Measurements from ENCODE around the gene RAPGEF2.
"Not testable (repeated sequence)": the region's sequence is repeated elsewhere in the genome, so short reads cannot be mapped to it uniquely, and the experiment has no call there.

RAPGEF2 gene

DNA sequence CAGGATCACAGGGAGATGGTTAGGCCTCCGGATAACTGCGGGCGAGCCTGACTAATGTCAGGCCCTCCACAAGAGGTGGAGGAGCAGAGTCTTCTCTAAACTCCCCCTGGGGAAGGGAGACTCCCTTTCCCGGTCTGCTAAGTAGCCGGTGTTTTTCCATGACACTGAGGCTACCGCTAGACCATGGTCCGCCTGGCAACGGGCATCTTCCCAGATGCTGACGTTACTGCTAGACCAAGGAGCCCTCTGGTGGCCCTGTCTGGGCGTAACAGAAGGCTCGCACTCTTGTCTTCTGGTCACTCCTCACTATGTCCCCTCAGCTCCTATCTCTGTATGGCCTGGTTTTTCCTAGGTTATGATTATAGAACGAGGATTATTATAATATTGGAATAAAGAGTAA, 213.0 kb downstream of the RAPGEF2 start:
- DNase-seq (ENCODE audit: low spot score): not testable (repeated sequence)

DNA sequence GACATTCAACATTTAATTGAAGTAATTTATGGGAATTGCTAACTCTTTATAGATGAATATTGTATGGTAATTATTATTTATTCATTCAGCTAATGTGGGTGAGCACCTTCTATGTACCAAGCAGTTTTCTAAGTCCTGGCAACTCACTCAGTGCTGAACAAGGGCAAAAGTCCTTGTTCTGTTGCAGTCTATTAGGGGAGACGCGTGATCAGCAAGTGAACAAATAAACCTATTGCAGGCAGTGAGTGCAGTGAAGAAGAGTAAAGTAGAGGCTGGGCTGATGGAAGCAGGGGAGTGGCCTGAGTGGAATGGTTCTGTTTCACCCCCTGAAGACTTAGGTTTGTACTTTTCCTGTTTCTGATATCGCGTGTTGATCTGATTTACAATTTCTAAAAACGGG, 214.3 kb downstream of the RAPGEF2 start:
- no peak for DNase-seq (ENCODE audit: low spot score)

DNA sequence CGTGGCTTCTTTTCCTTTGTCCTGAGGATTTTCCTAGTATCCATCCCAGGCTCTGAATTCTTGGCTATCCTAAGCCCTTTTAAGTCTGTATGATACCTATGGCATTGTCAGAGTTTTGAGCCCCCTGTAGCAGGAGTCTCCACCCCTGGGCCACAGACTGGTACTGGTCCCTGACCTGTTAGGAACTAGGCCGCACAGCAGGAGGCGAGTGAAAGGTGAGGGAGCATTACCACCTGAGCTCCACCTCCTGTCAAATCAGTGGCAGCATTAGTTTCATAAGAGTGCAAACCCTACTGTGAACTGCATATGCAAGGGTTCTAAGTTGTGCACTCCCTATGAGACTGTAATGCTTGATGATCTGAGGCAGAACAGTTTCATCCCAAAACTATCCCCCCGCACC, 216.1 kb downstream of the RAPGEF2 start:
- no peak for DNase-seq (ENCODE audit: low spot score)

DNA sequence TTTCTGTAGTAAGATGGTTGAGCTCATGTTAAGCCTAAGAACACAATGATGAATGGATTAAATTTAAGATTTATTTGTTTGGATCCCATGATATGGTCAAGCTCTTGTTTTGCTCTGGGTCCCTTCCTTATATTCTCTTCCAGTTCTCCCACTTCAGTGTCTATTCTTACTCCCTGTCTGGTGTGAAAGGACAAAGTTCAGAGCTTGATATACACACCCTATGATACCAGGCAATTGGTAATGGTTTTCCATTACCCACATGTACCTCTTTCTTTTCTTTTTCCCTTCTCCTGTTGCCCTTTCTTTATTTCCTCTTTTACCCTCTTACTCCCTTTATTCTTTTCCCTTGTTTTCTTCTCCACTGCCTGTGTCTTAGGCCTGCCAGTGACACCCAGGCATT, 223.6 kb downstream of the RAPGEF2 start:
- no peak for DNase-seq (ENCODE audit: low spot score)

DNA sequence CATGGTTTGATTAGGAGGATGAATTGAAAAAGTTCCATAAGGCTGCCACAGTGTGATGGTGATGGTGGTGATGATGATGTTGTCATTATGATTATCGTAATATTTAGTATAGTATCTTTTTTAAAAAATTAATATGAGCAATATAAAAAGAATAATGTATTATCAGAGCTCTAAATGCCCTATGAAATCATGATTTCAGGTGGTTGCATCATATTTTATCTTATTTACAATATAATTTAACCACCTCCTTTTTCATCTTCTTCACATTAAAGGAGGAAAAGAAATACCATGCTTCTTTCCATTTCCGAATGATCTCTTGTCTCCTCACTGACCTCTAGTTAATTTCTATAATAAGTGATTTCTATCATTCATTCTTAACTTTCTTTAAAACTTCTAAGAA, 225.9 kb downstream of the RAPGEF2 start:
- DNase-seq (ENCODE audit: low spot score): no peak

DNA sequence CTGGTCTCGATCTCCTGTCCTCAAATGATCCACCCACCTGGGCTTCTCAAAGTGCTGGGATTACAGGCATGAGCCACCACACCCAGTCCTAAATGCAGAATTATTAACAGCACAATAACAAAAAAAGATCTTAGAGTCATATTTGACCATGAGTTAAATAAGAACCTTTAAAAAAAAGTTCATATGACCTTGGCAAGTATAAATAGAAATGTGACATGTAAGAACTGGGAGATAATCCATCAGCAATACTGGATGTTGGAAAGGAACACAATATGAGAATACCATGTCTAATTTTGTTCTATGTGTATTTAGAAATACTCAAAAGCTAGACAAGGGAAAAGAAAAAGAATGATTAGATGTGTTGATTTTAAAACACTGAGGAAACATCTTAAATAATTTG, 231.6 kb downstream of the RAPGEF2 start:
- no peak for DNase-seq (ENCODE audit: low spot score)

DNA sequence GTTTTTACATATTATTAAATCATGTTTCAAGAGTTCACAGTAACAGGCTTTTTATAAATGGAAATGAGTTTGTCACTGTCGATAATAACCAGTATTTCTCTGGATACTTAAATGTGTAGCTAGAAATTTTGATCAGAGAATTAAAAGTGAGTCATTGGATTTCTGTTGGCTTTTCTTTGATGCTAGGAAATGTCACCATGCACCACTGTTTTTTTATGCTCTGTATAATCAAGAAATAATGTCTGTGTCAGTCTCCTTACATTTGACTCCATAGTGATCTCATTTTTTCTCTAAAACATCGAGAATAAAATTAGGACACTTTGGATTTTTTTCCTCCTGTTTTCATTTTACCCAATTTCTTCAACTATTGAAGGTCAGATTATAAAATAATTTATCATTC, 234.2 kb downstream of the RAPGEF2 start:
- no peak for DNase-seq (ENCODE audit: low spot score)

DNA sequence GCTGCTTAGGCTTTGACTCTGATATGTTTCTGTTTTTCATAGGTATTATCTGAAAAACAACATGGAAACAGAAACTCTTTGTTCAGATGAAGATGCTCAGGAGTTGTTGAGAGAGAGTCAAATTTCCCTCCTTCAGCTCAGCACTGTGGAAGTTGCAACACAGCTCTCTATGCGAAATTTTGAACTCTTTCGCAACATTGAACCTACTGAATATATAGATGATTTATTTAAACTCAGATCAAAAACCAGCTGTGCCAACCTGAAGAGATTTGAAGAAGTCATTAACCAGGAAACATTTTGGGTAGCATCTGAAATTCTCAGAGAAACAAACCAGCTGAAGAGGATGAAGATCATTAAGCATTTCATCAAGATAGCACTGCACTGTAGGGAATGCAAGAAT, 238.6 kb downstream of the RAPGEF2 start:
- no peak for DNase-seq (ENCODE audit: low spot score)

DNA sequence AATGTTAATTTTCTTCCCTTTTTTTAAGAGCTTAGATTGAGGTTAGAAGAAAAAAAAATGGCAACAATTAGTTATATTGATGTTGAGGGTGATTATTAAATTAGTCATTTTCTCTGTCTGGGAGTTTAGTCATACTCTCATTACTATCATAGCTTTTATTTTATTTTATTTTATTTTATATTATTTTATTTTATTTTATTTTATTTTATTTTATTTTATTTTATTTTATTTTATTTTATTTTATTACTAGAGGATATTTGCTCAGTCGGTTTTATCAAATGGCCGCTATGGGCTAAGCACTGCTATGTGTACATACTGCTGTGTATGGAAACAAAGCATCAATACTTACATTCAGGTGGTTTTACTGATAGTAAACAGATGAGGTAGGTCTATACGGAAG, 239.5 kb downstream of the RAPGEF2 start:
- no peak for DNase-seq (ENCODE audit: low spot score)

DNA sequence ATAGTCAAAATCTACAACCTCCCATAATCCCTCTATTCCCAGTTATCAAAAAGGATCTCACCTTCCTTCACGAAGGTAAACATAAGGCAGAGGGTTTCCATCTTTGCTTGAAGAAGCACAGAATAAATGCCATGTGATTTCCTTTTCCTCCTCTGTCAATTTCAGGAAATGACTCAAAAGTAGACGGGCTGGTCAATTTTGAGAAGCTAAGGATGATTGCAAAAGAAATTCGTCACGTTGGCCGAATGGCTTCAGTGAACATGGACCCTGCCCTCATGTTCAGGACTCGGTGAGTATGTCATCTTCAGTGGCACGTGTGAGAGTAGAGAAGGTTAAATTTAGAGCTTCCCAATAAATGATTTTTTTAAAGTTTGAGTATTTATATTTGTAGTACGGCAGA, 240.2 kb downstream of the RAPGEF2 start:
- DNase-seq (ENCODE audit: low spot score): no peak

DNA sequence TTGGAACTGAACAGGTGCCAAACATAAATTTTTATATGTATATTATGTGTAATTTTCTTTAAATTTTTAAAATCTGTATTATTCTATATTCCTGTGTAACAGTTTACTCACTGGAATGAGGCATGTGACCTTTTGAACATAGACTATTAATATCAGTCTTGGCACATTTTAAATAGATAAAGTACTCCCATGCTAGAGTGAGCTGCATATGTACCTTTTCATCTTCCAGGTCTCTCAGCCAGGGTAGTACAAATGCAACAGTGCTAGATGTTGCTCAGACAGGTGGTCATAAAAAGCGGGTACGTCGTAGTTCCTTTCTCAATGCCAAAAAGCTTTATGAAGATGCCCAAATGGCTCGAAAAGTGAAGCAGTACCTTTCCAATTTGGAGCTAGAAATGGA, 242.0 kb downstream of the RAPGEF2 start:
- DNase-seq (ENCODE audit: low spot score): no peak

DNA sequence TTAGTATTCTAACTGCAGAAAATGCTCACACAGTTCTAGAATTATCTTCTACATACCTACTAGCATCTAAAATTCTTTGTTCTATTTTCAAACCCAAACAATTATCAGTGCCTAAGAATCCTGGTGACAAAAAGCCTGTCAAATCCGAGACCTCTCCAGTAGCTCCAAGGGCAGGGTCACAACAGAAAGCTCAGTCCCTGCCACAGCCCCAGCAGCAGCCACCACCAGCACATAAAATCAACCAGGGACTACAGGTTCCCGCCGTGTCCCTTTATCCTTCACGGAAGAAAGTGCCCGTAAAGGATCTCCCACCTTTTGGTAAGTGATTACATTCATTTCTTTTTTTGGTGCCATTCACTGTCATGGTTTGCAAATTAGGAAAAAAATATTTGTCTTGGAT, 243.8 kb downstream of the RAPGEF2 start:
- no peak for DNase-seq (ENCODE audit: low spot score)

DNA sequence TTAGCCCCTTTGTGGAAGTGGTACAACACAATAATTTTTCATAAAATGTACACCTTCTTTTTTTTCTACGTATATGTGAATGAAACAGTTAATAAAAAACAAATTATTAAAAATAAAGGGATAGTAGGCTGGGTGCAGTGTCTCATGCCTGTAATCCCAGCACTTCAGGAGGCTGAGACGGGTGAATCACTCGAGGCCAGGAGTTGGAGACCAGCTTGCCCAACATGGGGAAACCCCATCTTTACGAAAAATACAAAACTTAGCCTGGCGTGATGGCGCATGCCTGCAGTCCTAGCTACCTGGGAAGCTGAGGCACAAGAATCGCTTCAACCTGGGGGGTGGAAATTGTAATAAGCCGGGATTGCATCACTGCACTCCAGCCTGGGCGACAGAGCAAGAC, 244.9 kb downstream of the RAPGEF2 start:
- no peak for DNase-seq (ENCODE audit: low spot score)

DNA sequence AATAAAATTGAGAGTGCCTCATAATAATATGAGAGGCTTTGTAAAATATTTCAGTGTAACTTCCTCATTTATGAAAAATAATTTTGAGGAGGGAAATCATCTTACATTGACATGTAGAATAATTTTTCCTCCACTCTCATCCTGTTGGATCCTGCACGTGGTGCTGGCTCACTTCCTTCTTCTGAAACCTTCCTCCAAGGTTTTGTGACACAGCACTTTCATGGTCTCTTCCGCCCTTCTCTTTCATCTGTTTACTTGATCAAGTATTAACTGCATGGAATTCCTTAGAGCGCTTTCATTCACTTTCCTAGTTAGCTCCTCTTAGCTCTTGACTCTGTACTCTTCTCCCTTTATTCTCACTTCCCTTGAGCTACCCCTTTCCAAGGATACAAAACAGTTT, 246.5 kb downstream of the RAPGEF2 start:
- DNase-seq (ENCODE audit: low spot score): no peak

DNA sequence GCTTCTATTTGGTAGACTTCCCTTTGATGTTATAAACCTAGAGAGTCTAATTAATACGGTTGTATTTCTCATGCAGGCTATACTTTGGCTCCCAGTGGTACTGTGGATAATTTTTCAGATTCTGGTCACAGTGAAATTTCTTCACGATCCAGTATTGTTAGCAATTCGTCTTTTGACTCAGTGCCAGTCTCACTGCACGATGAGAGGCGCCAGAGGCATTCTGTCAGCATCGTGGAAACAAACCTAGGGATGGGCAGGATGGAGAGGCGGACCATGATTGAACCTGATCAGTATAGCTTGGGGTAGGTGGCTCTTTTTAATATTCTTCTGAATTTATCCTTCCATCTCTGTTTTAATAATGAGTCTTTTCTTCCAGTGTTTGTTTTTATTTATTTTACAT, 249.7 kb downstream of the RAPGEF2 start:
- DNase-seq (ENCODE audit: low spot score): no peak

DNA sequence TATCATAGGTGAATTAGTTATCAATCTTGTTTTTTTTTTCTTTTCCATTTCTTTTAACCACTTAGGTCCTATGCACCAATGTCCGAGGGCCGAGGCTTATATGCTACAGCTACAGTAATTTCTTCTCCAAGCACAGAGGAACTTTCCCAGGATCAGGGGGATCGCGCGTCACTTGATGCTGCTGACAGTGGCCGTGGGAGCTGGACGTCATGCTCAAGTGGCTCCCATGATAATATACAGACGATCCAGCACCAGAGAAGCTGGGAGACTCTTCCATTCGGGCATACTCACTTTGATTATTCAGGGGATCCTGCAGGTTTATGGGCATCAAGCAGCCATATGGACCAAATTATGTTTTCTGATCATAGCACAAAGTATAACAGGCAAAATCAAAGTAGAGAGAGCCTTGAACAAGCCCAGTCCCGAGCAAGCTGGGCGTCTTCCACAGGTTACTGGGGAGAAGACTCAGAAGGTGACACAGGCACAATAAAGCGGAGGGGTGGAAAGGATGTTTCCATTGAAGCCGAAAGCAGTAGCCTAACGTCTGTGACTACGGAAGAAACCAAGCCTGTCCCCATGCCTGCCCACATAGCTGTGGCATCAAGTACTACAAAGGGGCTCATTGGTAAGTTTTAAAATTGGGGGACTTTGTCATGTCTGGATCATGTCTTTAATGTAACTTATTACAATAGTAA, 250.7 kb downstream of the RAPGEF2 start:
- no peak for DNase-seq (ENCODE audit: low spot score)

DNA sequence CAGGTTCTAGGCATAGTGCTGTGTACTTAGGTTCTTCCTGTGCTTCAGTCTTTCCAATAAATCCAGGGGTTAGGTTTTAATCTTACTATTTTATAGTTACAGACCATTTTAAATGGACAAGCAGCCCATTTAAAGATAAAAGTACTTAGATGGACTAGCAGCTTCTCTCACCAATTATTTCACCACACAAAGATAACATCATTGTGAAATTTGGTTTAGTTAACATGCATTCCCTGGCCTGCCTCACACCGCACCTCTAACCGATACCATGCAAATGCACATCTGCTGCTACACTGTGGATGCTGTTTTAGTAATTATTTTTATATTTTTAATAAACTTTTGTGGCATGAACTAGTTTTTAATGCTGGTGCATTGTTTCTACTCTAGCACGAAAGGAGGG, 252.6 kb downstream of the RAPGEF2 start:
- no peak for DNase-seq (ENCODE audit: low spot score)

DNA sequence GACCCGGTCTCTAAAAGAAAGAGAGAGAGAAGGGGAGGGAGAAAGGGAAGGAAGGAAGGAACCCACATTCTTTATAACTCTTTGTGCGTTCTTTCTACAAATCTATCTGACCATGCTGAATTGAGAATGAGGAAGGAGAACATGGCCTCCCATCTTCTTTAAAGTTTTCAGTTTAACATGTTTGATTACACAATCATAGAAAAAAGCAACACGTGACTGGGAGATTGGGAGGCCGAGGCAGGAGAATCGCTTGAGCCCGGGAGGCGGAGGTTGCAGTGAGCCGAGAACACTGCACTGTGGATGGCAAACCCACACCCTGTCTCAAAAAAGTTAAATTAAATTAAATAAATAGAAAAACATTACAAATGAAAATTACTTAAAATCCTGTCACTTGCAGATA, 254.5 kb downstream of the RAPGEF2 start:
- DNase-seq (ENCODE audit: low spot score): no peak

DNA sequence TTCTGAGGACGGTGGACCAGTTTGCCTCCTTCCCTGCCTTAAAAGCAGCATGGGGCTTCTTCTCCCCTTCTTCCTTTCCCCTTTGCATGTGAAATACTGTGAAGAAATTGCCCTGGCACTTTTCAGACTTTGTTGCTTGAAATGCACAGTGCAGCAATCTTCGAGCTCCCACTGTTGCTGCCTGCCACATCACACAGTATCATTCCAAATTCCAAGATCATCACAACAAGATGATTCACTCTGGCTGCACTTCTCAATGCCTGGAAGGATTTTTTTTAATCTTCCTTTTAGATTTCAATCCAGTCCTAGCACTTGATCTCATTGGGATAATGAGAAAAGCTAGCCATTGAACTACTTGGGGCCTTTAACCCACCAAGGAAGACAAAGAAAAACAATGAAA, 255.3 kb downstream of the RAPGEF2 start:
- DNase-seq (ENCODE audit: low spot score): peak; percentile 81

DNA sequence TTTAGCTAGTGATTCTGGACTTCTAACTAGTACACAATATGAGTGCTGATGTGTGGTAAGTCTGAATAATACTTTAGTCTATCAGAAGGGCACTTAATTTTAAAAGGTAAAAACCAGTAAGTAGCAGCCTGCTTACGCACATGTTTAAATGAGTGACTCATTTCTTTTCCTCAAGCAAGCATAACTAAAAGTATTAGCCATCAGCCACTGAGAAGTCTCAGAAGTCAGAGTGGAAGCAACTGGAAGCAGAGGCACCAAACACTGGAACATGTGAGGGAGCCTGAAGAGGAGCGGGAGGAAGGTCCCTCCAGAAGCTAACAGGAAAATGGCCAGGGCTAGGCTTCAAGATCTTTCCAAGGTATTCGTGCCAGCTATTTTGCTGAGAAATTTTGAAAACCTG, 257.7 kb downstream of the RAPGEF2 start:
- DNase-seq (ENCODE audit: low spot score): peak; percentile 71

DNA sequence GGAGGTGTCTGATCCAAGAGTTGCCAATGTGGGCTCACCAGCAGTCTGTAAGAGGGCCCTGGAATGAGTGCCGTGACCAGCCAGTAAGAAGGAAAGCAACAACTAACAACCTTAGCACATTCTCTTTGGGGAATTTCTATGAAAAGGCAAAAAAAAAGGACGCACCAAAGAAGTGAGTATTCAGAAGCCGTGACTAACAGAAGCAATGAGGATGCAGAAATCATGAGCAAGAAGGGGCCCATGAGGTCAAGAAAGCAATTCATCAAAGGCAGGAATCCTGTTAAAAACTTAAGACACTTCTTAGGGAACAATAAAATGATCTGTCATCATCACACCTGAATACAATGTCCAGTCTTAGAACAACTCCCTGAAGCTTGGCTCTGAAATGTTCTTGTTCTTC, 260.5 kb downstream of the RAPGEF2 start:
- DNase-seq (ENCODE audit: low spot score): no peak

DNA sequence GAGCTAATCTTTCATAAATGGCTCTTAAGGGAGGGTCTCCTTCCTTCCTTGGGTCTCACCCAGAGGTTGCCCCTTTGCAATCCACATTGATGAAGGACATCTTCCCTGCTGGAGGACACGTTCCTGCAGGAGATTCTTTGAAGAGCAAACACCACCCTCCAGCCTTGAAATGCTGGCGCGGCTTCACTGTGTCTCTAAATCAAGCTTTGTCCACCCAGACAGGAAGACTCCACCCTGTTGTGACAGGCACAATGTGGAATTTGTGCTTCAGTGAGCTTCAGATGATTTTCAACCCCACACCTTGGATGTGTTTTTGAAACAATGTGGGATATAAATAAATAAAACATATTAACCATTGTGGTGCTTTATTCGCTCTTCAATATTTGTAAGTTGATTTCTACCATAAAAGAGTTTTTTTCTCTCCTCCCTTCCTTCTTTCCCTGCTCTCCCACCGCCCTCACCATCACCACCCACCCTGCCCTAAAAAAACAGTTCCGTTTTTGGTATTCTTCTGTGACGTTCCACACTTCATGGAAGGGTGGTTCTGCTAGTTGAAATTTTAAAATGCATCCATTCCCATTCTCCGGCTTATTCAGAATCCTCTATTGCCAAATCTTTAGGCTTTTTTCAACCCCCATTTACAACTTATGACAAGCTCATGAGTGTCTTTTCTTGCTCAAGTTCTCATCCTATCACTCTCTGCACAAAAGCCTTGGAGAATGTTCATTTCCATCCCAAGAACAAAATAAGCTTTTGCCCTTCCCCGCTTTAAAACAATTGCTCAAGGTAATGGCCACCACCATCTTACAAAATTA, 264.3 kb downstream of the RAPGEF2 start:
- peak; percentile 32 for DNase-seq (ENCODE audit: low spot score)

DNA sequence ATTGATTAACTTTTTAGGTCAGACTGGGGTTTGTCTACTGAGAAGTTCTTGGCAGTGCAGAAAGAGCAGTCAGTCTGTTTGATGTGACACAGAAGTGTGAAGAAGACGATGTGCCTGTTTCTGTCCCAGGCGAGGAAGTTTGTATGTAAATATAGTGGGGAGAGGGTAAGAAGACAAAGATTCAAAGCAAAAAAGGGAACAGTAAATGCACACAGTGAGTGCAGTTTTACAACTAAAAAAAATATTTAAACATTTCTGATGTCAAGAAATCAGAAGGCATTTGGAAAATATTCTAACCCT, 264.9 kb downstream of the RAPGEF2 start:
- no peak for DNase-seq (ENCODE audit: low spot score)

DNA sequence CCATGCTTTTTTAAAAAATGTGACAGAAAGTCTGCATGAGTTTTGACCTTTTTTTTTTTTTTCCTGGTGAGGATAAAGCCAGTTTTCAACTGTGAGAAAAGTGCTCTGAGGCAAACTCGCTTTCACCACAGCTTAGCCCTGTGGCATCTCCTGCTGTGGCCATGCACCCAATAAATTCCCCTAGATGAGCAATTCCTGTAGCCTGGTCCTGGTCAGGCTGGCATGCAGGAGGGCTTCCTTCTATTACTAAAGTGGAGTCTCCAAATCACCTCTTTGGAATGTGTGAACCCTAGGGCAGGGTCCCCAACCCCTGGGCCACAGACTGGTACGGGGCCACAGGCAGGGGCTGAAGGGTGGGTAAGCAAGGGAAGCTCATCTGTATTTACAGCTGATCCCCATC, 265.4 kb downstream of the RAPGEF2 start:
- no peak for DNase-seq (ENCODE audit: low spot score)

Measured in AG08395 (cell line).